ENCODE measurements around the gene RHOU.

Gene RHOU

GRCh38 chr1:228737601-228738041 is 2.3 kb downstream of the RHOU start:
- DNase-seq = no peak

GRCh38 chr1:228739826-228740225 is 4.5 kb downstream of the RHOU start:
- DNase-seq = no peak

GRCh38 chr1:228740543-228741317 is 5.5 kb downstream of the RHOU start:
- DNase-seq = no peak

- no peak for DNase-seq
These were observed 7.1 kb downstream of the RHOU start for GRCh38 chr1:228742281-228742860.

GRCh38 chr1:228743405-228743804 is 8.1 kb downstream of the RHOU start:
- no peak for DNase-seq

- no peak for DNase-seq
These were observed 9.1 kb downstream of the RHOU start for GRCh38 chr1:228744356-228744755.

GRCh38 chr1:228744918-228745317 is 9.6 kb downstream of the RHOU start:
- DNase-seq = no peak

- DNase-seq = no peak
These were observed 10.2 kb downstream of the RHOU start for GRCh38 chr1:228745497-228745896.

- no peak for DNase-seq
These were observed 12.1 kb downstream of the RHOU start for GRCh38 chr1:228747301-228747935.

- DNase-seq = no peak
These were observed 12.8 kb downstream of the RHOU start for GRCh38 chr1:228748029-228748428.

- no peak for DNase-seq
These were observed 13.2 kb downstream of the RHOU start for GRCh38 chr1:228748431-228748830.

GRCh38 chr1:228749765-228750164 is 14.5 kb downstream of the RHOU start:
- no peak for DNase-seq

- no peak for DNase-seq
These were observed 15.6 kb downstream of the RHOU start for GRCh38 chr1:228750915-228751314.

- DNase-seq = no peak
These were observed 16.2 kb downstream of the RHOU start for GRCh38 chr1:228751360-228752098.

- no peak for DNase-seq
These were observed 17.0 kb downstream of the RHOU start for GRCh38 chr1:228752258-228752657.

- no peak for DNase-seq
These were observed 17.5 kb downstream of the RHOU start for GRCh38 chr1:228752675-228753265.

GRCh38 chr1:228753287-228753686 is 18.0 kb downstream of the RHOU start:
- no peak for DNase-seq

- DNase-seq = no peak
These were observed 18.6 kb downstream of the RHOU start for GRCh38 chr1:228753786-228754360.

GRCh38 chr1:228754646-228755268 is 19.5 kb downstream of the RHOU start:
- no peak for DNase-seq

- no peak for DNase-seq
These were observed 20.5 kb downstream of the RHOU start for GRCh38 chr1:228755800-228756199.

GRCh38 chr1:228756457-228756856 is 21.2 kb downstream of the RHOU start:
- no peak for DNase-seq

GRCh38 chr1:228758447-228758846 is 23.2 kb downstream of the RHOU start:
- DNase-seq = no peak

Measured in NCI-H1694 treated with DMSO at 0.1 percent for 48 hours (cell line).